IPS DF 6.9 (cell line): ENCODE measurements around the gene MXRA7.
A peak's percentile ranks its signal among the peaks of the same experiment; 100 is the strongest.

Source experiments
- DNase-seq: peaks from one replicate; pipeline ENCODE4 v3.0.0-alpha.2; 2013; ENCODE audit warnings: low read depth, low spot score
- H3K27ac ChIP-seq: one replicate; pipeline ENCODE4 v1.5.1; 2013; ENCODE audit warnings: low read length, control low read depth
- H3K27me3 ChIP-seq: 2 replicates; pipeline ENCODE4 v1.6.1; 2013; ENCODE audit warnings: mild to moderate bottlenecking, low read length; ENCODE audit not compliant: control insufficient read depth, insufficient read depth
- H3K36me3 ChIP-seq: 2 replicates; pipeline ENCODE4 v1.6.1; 2013; ENCODE audit warnings: low read length; ENCODE audit not compliant: control insufficient read depth, insufficient read depth
- H3K4me1 ChIP-seq: 2 replicates; pipeline ENCODE4 v1.6.1; 2013; ENCODE audit warnings: low read length; ENCODE audit not compliant: control insufficient read depth, insufficient read depth
- H3K4me3 ChIP-seq: 2 replicates; pipeline ENCODE4 v1.5.1; 2013; ENCODE audit warnings: mild to moderate bottlenecking, low read length
- H3K9me3 ChIP-seq: 2 replicates; pipeline ENCODE4 v1.6.1; 2013; ENCODE audit warnings: low read length, inconsistent platforms; ENCODE audit not compliant: control insufficient read depth, insufficient read depth
- WGBS: extraction: QIAGEN DNeasy Blood & Tissue Kit; methylation state at CpG from one replicate; pipeline ENCODE4 v1.1.7; 2013; ENCODE audit warnings: mixed read lengths, missing lambda C conversion rate; ENCODE audit not compliant: insufficient read length, insufficient coverage; 5-methylcytosine and 5-hydroxymethylcytosine counted together

MXRA7 gene

DNA sequence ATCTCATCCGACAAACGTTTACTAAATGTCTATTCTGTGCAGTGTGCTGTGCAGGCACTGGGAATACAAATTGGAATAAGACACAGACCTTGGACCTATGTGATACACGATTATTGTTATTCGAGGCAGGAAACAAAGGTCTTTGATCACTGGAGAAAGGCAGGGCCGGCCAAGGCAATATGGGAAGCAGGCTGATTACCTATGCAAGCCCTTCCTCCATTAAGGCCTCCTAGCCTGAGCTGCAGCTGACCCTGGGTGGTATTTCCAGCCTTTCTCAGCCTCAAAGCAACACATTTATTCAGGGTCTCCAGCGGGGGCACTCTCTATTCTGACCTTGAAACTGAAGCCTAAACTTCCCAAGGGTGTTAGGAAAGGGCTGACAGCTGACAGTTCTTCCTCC, 80.6 kb downstream of the MXRA7 start:
- Histone ChIP-seq H3K4me1 (no peaks in the 10 kb centered on the region), H3K36me3 (no peaks in the 10 kb centered on the region), H3K27ac (no peak overlapping the region), H3K9me3 (no peaks in the 10 kb centered on the region), H3K4me3 (no peak overlapping the region), H3K27me3 (no peaks in the 10 kb centered on the region)
- no CpG with 5 or more reads among the region's 6 CpGs for WGBS
- DNase-seq, result peak; percentile 11
